ENCODE results near the gene PRLR. TPM values are rescaled to one million over a fixed set of nuclear protein-coding genes. Genes with fewer than 3 reads are reported as not detected.

Gene PRLR
- total RNA-seq, 2 donors from 2014 or later = 6.2 to 7.9 TPM

DNA sequence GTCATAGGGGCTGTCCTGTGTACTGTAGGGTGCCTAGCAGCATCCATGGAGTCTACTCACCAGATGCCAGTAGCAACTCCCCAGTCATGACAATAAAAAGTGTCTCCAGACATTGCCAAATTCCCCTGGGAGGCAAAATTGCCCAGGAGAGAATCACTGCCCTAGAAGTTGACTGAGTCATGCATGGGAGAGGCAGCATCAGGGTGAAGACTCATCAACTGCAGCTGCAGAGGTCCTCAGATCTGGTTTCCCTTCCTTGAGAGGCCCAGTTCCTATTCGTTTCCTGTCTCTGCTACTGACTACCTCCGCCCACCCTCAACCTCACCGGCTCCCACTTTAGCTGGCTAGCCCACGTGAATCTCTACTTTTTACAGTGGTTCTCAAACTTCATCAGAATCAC lies 93.9 kb downstream of the PRLR start:
- ATAC-seq (no peak), DNase-seq (no peak)
- no peaks in the 10 kb centered on the region for H3K36me3 ChIP-seq (replicated peaks in 1 of 2; ENCODE audit: insufficient read depth in 1 of 2, low read depth in 2 of 2)
- no peaks in the 10 kb centered on the region for H3K9me3 ChIP-seq
- TF ChIP-seq, protein P1, sequence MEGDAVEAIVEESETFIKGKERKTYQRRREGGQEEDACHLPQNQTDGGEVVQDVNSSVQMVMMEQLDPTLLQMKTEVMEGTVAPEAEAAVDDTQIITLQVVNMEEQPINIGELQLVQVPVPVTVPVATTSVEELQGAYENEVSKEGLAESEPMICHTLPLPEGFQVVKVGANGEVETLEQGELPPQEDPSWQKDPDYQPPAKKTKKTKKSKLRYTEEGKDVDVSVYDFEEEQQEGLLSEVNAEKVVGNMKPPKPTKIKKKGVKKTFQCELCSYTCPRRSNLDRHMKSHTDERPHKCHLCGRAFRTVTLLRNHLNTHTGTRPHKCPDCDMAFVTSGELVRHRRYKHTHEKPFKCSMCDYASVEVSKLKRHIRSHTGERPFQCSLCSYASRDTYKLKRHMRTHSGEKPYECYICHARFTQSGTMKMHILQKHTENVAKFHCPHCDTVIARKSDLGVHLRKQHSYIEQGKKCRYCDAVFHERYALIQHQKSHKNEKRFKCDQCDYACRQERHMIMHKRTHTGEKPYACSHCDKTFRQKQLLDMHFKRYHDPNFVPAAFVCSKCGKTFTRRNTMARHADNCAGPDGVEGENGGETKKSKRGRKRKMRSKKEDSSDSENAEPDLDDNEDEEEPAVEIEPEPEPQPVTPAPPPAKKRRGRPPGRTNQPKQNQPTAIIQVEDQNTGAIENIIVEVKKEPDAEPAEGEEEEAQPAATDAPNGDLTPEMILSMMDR (IDR thresholded peaks at IDR 0.05) = no peak
- no peak for TF ChIP-seq POLR2A (IDR thresholded peaks at IDR 0.05)
- 73 to 90% methylated on average over 4 of the region's 4 CpGs for whole genome bisulfite sequencing, 2 donors
- no peaks in the 10 kb centered on the region for H3K4me1 ChIP-seq
- intact Hi-C loops (cut with DNase I) = no loop called here
- no peak overlapping the region for H3K4me3 ChIP-seq
- no peaks in the 10 kb centered on the region for H3K27me3 ChIP-seq
- no peak overlapping the region for H3K27ac ChIP-seq

DNA sequence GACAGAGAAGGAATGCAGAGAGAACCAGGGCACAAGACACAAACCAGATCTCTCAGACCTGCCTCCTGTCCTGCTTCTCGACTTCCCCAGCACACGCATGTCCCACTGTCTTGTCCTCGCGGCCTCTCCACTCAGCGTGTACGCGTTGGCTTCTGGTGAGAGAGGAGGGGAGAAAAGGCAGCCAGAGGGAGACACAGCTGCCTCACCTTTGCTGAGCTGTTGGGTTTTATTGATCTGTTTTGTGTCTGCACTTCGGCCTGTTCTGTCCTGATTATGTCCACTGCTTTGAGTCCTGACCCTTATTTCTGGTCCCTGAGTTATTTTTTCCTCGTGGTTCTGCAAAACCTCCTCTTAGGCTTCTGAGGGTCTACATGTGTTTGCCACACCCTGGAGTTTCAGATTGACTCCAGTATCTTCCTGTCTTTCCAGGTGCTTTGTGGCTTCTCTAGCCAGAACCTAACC lies 95.0 kb downstream of the PRLR start:
- TF ChIP-seq, protein P1 (IDR thresholded peaks at IDR 0.05) = peak in 1 of 7 experiments; percentile 9
- TF ChIP-seq POLR2A (IDR thresholded peaks at IDR 0.05) = no peak
- no peaks in the 10 kb centered on the region for H3K9me3 ChIP-seq
- intact Hi-C loops (cut with DNase I) = no loop called here
- no peak overlapping the region for H3K27ac ChIP-seq
- WGBS, 2 donors = 32 to 67% methylated on average over 9 of the region's 9 CpGs
- no peak for ATAC-seq
- no peaks in the 10 kb centered on the region for H3K36me3 ChIP-seq (replicated peaks in 1 of 2; ENCODE audit: insufficient read depth in 1 of 2, low read depth in 2 of 2)
- peaks cover 4% of the 10 kb centered on the region for H3K4me1 ChIP-seq
- H3K27me3 ChIP-seq = no peaks in the 10 kb centered on the region
- H3K4me3 ChIP-seq = no peak overlapping the region
- DNase-seq = peak in 1 of 4 donors; percentile 25

DNA sequence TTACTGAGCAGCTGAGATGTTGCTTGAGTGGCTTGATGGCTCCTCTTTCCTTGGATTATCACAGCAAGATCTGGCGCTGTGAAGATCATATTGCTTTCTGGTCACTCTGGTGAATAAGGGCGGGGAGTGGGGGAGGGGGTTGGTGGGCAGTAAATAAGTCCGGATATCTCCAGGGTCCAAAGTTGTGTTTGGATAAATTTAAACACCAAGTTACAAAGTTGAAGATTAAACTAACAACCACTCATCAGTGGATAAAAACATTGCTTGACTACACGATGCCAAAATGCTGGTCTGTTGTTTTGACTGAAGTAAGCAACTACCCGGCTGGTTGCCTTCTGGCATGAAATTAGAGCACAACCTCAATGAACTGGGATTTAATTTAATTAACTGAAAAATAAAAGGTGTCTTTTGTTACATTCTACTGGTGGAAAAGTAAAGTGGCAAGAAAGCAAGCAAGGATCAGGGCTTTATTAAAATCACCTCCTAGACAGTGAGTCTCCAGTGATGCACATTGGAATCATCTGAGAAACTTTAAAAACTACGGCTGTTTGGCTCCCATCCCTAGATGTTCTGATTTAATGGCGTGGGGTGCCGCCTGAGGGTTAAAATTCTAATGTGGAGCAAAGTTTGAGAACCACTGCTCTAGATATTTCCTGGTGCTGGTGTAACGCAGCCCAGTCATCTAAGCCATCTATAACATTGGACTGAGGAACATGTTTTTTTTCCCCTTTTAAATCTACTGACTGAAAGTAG lies 95.8 kb downstream of the PRLR start:
- 79 to 86% methylated on average over 9 of the region's 9 CpGs for WGBS, 2 donors
- H3K27ac ChIP-seq = no peak overlapping the region
- ATAC-seq = no peak

DNA sequence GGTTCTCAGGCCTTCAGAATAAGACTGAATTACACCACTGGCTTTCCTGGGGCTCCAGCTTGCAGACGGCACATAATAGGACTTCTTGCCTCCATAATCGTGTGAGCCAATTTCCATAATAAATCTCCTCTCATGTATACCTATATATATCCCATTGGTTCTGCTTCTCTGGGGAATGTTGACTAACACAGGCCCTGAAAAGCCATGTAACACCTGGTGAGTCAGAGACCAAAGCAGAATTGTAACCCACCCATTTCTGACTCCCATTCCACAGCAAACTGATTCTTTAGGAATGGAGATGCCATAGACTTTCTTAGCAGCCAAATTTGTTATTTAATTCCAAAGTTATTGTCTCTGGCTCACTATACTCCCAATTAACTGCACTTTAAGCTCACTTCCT lies 97.1 kb downstream of the PRLR start:
- Histone ChIP-seq H3K27ac (no peak overlapping the region), H3K36me3 (replicated peaks in 1 of 2; ENCODE audit: insufficient read depth in 1 of 2, low read depth in 2 of 2) (no peaks in the 10 kb centered on the region), H3K4me1 (peaks cover 14% of the 10 kb centered on the region), H3K4me3 (no peak overlapping the region), H3K9me3 (no peaks in the 10 kb centered on the region), H3K27me3 (no peaks in the 10 kb centered on the region)
- no peak for DNase-seq
- TF ChIP-seq, protein P1 (IDR thresholded peaks at IDR 0.05) = no peak
- no peak for TF ChIP-seq POLR2A (IDR thresholded peaks at IDR 0.05)
- 91 to 97% methylated on average over 2 of the region's 2 CpGs for WGBS, 2 donors
- no peak for ATAC-seq
- intact Hi-C loops (cut with DNase I) = no loop called here

More for the DNA sequence above, 95.8 kb downstream of the PRLR start:
- no peaks in the 10 kb centered on the region for H3K27me3 ChIP-seq
- H3K4me3 ChIP-seq = no peak overlapping the region
- peaks cover 11% of the 10 kb centered on the region for H3K4me1 ChIP-seq
- intact Hi-C loops (cut with DNase I) = no loop called here
- H3K9me3 ChIP-seq = no peaks in the 10 kb centered on the region
- H3K36me3 ChIP-seq (replicated peaks in 1 of 2; ENCODE audit: insufficient read depth in 1 of 2, low read depth in 2 of 2) = no peaks in the 10 kb centered on the region
- no peak for TF ChIP-seq POLR2A (IDR thresholded peaks at IDR 0.05)
- TF ChIP-seq, protein P1 (IDR thresholded peaks at IDR 0.05) = no peak
- DNase-seq = no peak

DNA sequence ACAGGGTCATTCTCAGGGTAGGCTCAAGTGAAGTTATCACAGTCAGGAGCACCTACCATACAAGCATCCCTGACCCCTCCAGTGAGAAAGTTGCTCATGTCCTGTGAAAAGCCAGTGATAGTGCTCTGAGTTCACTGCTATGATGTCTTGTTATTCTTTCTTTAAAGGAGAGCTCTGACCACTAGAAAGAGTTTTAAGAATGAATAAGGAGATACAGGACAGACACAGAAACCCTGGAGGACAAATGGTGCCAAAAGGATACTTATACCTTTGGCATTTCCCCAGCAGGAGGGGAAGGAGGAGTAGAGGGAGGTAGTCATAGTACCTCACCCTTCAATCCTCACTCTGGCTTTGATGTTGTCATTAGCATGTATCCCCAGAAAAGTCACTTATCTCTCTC lies 98.6 kb downstream of the PRLR start:
- intact Hi-C loops (cut with DNase I) = no loop called here
- H3K9me3 ChIP-seq = no peaks in the 10 kb centered on the region
- TF ChIP-seq POLR2A (IDR thresholded peaks at IDR 0.05) = no peak
- peaks cover 27% of the 10 kb centered on the region for H3K4me1 ChIP-seq
- DNase-seq (no peak), ATAC-seq (no peak)
- no peak overlapping the region for H3K27ac ChIP-seq
- H3K27me3 ChIP-seq = no peaks in the 10 kb centered on the region
- H3K4me3 ChIP-seq = no peak overlapping the region
- H3K36me3 ChIP-seq (replicated peaks in 1 of 2; ENCODE audit: insufficient read depth in 1 of 2, low read depth in 2 of 2) = no peaks in the 10 kb centered on the region

Data from body of pancreas (tissue), 4 donors.